Sciatic nerve (tissue), 2 donors: Measurements from ENCODE around the gene DENND6B. TPM values are rescaled to one million over a fixed set of nuclear protein-coding genes. Genes with fewer than 3 reads are reported as not detected.

Source experiments
- ATAC-seq: fragments of 200-7000 bp; cut with Tn5 transposase; one replicate; pipeline ENCODE4 v1.9.1; 2020; ENCODE audit warnings: mild to moderate bottlenecking, moderate library complexity
- DNase-seq: peaks from one replicate; pipeline ENCODE4 v3.0.0-alpha.2; 2020; ENCODE audit warnings: low spot score
- intact Hi-C: fragments of 100-400 bp; cut with DNase I; formaldehyde crosslinking; loops from one replicate; pipeline ENCODE4 v1.14.2; 2022
- total RNA-seq: library from RNA; stranded (reverse); fragmentation: NEBNext Ultra II Directional; extraction: Animal tissue kit (Norgen Biotek cat#: 25700); gene quantifications from one replicate; pipeline ENCODE4 v1.2.1, GENCODE V29; 2021
- donor health status: DM: no; HTN: no; CAD: no.
- donor health status: DM: no; HTN: no; CAD: no.

DENND6B gene
- total RNA-seq, 1 donor from 2014 or later = 14.0 TPM

DNA sequence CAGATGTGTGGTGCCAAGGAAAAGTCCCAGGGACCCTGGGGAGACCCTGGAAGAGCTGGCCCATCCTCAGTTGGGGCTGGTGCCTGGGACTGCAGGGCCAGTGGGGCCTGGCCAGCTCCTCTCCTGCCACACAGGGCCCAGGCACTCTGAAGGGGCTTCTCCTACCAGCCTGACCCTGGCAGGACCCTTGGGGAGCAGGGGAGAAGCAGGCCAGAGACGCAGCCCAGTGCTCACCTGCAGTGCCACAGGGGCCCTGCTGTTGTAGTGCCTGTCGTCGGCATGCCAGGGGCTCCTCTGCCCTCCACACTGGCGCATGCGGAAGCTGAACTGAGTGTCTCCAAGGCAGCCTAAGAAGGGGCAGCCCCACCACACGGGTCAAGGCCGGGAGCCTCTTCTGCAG lies 9.1 kb downstream of the DENND6B start:
- DNase-seq (no peak), ATAC-seq (no peak)

DNA sequence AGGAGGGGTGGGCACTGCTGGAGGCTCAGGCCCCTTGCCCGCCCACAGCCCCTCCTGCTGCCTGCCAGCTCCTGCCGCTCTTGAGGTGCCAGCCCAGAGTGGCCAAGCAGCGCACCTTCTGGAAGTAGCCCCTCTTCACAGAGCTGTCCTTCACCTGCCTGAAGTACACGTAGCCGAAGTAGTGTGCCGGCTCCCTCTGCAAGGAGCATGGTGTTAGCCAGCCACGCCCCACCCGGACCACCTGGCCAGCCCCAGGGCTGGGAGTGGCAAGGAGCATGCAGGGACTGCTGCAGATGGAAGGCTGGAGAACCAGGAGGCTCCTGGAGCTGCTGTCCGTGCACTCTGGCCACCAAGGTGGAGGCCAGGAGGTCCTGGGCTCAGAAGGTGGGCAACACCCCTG lies 9.6 kb downstream of the DENND6B start:
- intact Hi-C loops = no loop called here

More for the DNA sequence above, 9.1 kb downstream of the DENND6B start:
- intact Hi-C loops = no loop called here

DNA sequence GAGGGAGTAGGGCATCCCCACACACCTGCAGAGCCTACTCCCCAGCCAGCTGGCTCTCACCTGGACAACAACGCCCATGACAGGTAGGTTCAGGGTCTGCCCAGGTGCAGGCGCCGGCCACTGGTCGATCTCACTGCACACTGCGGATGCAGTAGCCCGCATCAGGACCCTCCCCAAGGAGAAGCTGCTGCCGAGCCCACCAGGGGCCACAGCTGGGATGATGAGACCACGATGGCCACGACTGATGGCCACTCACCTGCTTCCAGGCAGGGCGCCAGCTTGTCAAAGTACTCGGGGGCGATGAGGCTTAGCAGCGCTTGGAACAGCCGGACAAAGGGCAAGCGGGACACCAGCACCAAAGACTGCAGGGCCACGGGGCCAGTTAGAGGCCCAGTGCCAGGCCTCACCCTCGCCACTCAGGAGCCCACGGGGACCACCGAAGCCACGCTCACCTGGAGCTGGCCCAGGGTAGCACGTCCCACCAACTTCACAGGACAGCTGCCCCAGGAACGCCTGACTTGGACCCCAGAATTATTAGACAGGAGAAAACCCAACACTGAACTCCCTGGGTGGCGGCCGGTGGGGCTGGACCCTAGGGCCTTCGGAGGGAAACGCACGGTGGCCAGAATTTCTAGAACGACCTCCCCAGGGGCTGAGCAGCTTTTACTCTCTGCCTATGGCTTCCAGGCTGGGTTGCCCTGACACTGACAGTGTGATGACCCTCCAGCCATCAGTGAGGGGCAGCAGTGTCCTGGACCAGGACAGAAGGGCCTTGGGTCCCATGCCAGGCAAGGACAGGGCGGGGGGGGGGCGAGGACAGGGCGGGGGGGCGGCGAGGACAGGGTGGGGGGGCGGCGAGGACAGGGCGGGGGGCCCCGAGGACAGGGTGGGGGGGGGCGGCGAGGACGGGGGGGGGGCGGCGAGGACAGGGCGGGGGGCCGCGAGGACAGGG lies 10.4 kb downstream of the DENND6B start:
- DNase-seq = no peak
- ATAC-seq = no peak
- intact Hi-C loops = no loop called here

More for the DNA sequence above, 9.6 kb downstream of the DENND6B start:
- ATAC-seq (no peak), DNase-seq (no peak)

DNA sequence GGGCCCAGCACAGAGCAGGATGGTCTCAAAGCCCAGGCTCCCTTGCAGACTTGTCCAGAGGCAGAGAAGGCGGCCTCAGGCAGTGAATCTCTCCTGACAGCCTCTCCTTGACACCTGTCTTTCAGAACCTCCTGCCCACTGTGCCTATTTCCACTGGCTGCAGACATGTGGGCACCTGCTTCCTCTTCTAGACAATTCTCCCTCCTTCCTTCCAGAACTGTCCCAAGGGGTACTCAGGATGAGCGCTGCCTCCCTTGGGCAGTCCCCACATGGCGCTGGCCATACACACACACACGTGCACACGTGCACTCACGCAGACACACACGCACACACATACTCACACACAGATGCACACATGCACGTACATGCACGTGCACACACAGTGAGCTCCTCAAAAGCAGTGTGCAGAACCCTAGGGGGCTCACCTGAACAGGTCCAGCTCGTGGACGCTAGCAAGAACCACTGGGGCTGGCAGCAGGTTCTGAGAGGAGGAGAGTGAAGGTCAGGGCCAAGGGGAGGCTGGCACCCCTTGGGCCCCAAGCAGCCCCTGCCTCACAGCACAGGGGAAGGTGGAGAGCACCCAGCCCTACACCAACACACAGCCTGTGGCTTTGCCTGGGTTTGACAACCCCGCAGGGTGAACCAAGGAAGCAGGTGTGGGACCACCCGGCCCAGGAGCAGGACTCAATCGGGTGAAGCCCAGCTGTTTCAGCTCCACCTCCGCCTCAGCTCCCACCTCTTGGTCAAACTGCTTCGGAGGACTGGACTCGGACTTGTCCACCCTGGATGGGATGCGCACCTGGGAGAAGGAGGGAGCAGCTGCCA lies 11.3 kb downstream of the DENND6B start:
- no peak for ATAC-seq
- intact Hi-C loops = no loop called here
- no peak for DNase-seq

DNA sequence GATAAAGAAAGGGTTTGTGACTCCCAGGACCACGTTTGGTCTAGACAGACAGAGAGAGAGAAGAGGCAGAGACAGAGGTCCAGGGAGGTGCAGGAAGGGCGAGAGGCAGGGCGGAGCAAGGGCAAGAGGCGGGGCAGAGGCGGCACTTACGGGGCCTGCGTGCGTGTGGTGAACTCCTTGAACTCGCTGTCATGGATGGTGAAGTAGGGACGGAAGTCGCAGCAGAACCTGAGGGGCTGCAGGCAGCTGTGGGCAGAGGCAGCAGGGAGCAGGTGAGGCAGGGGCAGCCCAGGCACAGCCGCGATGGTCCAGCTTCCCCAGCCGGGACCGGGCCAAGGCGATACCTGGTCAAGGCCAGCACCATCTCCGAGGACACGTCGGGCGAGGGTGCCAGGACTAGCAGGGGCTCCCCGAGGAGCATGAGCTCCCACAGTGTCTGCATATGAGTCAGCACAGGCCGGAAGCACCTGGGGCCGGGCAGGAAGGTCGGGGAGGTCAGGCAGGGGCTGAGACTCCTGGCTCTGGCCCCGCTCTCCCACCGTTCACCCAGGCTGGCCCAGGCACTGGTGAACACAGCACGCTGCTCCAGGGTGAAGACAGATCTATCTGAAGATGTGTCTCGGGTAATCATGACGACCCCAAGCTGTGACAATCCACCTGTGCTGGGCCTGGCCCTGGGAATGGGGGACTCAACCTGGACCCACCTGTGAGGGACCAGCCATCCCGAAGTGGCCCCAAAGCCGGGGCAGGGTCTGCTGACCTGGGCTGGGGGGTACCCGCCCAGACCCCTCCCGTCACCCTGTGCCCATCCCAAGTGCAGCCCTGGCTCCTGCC lies 12.1 kb downstream of the DENND6B start:
- DNase-seq (no peak), ATAC-seq (peak; percentile 59)
- intact Hi-C loops = no loop called here

DNA sequence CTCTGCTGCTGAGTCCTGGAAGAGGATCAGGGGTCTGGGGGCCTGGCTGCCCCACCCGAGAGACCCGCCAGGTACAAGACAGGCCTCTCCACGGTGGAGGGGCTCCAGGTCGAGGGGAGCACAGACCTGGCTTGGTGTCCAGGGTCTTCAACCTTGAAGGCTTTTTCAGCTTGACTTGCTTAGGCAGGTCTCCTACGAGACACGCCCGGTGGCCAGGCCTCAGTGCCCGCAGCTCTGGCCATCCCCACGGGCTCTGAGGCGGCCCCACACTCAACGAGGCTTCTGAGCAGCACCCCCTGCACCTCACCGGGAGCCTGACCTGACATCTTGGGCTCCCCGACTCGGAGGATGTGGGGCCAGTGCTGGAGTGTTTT lies 12.7 kb downstream of the DENND6B start:
- no peak for DNase-seq
- intact Hi-C loops = no loop called here
- ATAC-seq = no peak

DNA sequence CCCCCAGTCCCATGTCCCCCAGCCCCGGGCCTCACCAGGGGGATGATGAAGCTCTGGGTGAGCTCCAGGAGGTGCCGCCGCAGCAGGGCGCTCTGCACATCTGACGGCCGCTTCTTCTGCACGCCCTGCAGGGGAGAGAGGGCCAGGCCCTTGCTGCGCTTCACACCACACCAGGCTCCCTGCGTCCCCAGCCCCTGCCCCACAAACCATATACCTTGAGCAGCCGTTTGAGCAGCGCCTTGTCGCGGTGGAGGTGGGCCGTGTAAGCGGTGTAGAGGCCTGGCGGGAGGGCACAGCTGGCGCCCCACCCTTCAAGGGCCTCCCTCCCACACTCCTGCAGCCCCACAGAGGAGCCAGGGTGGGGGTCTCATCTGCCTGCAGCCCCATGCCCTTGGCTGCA lies 13.2 kb downstream of the DENND6B start:
- intact Hi-C loops = no loop called here
- DNase-seq (no peak), ATAC-seq (no peak)

DNA sequence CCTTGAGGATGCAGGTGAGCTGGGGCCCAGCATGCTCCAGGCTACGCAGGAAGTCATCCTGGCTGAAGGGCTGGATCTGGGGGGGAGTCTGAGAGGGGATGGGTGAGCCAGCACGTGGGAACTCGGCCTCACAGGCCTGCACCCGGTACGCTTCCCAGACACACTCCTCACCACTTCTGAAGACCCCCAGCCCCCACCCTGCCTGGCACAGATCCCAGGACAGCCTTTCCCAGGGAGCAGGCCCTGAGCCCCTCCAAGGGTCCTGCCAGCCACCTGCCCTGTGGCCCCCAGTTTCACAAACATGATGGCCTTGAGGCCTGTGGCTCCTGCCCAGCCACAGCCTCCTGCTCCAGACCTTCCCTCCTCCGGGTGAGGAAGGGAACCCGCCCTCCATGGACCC lies 13.8 kb downstream of the DENND6B start:
- intact Hi-C loops = no loop called here
- ATAC-seq (no peak), DNase-seq (no peak)

DNA sequence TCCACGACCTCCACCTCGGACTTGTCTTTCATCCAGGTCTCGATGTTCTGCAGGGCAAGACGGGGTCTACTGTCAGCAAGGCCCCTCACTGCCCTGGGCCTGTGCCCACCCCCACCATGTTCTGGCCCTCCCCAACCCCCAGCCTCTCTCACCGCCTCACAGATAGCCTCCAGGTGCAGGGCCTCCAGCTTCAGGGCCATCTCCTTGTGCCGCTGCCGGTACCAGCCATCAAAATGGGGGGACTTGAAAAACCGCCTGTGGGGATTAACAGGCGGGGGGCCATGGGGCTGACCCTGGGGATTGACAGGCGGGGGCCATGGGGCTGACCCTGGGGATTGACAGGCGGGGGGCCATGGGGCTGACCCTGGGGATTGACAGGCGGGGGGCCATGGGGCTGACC lies 14.4 kb downstream of the DENND6B start:
- ATAC-seq (no peak), DNase-seq (no peak)
- intact Hi-C loops = no loop called here

DNA sequence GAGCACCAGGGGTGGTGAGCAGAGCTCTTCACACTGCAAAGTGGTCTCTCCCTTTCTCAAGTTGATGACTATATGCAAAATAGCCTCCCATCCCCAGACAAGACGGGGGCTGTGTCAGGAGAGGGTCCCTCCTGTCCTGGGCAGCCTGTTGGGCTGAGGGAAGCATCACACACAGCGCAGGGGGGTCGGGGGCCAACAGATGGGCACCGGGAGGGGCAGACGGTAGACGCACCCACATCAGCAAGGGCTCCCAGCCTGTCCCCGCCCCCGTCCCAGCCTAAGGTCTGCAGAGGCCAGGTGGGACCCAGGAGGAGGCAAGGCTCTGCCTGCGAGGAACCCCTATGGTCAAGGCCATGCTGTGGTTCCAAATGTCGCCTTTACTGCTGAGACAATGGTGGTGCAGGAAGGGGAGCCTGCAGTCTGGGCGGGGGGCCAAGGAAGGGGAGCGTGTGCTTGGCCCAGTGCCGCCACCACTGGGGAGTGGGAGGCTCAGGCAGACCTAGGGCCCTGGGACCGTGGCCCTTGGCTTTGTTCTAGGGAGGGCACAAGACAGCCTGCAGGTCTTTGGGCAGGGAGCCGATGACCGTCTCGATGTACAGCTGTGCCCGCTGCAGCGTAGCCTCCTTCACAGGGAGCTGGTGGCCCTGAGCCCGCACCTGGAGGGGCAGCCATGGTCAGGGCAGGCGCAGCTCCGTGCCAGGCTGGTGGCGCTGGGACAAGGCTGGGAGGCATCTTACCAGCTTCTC lies 15.0 kb downstream of the DENND6B start:
- intact Hi-C loops = no loop called here
- ATAC-seq = no peak
- DNase-seq = no peak

DNA sequence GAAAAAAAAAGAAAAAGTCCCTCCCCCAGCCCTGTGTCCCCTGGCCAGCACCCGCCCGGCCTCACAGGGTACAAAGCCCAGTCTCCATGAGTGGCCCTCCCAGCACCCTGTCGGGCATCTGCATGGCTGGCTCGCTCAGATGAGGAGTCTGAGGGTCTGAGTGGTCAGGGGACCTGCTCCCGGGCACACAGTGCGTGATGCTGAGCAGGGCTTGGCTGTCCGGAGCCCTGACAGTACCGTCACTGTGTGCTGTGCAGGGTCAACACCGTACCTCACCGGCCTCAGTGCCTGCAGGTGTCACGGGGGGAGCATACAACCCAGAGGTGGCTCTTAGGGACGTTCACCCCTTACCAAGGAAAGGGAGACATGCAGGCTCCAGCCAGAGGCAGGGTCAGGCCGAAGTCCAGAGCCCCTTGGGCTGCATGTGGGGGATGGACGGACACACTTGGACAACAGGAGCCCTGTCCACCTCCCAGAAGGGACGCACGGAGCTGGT lies 15.8 kb downstream of the DENND6B start:
- intact Hi-C loops = no loop called here
- ATAC-seq (no peak), DNase-seq (no peak)

DNA sequence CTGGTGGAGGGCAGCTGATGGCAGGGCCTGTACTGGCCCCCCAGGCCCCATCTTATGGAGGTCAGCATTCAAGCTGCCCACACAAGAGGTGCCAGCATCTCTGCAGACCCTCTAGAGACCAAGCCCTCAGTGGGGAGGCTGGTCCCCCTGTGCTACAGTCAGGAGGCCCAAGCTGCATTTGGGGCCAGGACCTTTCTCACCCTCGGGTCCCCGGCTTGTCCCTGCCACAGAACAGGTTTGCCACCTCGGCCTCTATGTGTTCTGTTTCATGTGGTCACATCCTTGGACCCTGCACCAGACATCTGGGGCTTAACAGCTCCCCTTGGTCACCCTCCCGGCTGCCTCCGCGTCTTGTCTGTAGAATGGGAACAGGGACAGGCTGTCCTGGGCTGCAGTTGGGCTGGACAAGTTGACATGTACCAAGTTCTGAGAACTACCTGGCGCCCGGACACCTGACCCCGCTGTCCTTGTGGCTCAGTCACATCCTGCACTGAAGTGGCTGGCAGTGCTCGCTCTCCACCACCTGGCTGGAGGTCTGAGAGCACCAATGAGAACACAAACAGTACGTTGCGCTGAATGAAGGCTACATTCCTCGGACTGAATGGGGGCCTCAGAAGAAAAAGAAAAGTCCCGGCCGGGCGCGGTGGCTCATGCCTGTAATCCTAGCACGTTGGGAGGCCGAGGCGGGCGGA lies 16.6 kb downstream of the DENND6B start:
- ATAC-seq (no peak), DNase-seq (no peak)
- intact Hi-C loops = no loop called here

DNA sequence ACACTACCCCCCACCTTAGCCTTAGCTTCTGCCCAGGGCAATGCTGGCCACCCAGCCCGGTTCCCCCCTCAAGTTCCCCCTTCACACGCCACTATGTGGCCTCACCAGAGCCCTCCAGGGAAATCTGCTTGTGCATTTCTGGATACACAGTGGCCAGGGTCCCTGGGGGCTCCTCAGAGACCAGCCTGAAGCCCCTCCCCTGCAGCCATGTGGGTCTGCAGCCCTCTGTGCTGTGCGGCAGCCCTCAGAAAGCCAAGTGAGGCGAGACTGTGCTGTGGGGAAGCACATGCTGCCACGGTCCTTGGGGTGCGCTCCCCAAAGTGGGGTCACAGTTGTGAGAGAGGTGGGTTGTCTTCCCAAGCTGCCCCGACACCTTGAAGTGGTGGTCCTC lies 17.2 kb downstream of the DENND6B start:
- no peak for ATAC-seq
- DNase-seq = no peak
- intact Hi-C loops = no loop called here

DNA sequence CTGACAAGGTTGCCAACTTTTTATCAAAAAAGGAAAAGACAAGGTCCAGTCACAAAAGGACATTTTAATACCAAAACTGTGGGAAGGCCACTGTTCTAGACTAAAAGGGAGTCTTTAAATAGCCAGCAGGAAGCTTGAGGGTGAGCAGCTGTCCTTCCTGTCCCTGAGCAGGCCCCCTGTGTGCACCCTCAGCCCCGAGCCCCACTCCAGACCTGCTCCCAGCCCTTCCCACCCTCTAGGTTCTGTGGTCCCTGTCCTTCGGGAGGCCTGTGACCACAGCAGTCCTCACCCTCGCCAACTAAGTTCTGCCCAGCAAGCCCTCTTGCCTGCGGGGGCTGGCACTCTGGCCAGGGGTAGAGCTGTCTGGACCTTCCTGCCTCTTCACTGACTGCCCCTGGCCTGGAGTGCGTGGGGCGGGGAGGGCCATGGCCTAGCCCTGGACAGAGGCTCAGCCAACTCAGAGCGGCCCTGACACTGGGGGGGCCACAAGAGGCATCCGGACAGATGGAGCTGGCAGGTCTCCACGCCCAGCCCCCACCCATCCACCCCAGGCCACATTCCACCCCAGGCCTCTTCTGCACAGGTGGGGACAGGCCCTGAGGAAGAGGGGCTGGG lies 17.7 kb downstream of the DENND6B start:
- intact Hi-C loops = no loop called here
- ATAC-seq = peak; percentile 3
- DNase-seq = no peak

DNA sequence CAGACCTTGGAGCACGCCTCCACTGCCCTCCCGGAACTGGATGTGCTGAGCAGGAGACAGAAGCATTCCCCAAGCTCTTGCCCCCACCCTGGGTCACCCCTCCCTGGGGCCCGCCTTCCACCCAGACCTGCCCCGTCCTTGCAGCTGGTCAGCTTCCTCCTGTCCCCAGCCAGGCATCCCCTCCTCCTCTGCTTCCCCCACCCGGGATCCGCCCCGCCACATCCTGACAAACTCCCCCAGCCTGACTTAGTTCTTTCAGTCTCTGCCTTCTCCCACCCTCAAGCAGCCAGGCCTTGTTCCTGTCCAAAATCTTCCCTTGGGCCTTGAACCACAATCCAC lies 18.2 kb downstream of the DENND6B start:
- peak; percentile 54 for ATAC-seq
- intact Hi-C loops = no loop called here
- peak; percentile 83 for DNase-seq

DNA sequence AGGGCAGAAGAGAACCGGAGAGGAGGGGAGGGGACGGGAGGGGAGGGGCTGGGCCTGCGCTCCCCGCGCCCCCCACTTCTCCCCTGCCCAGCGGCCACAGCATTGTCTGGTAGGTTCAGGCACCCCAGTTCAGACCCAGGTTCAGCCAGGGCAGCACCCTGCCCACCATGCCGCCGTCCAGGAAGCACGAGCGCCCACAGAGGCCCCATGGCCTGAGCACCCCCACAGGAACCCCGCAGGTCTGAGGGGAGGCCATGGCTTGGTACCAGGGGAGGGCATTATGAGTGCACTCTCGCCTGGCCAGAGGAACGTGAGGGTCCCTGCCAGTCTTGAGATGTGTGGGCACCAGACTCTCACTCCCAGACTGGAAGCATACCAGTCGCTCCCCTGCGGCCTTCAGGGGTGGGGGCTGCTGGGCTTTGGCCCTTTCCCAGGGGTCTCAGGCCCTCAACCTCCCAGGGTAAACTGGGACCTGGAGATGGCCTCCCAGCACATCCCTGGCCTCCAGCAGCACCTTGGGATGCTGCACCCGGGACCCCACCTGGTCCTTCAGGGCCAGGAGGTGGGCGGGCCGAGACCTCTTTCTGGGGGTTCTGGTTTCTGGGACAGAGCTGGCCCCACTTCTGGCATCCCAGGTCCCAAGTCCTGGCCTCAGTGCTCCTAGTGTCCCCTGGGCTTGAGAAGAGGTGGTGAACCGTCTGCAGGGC lies 18.8 kb downstream of the DENND6B start:
- intact Hi-C loops = no loop called here
- DNase-seq (no peak), ATAC-seq (peak; percentile 8)
